ENCODE measurements around the gene SLC25A22. TPM values are rescaled to one million over a fixed set of nuclear protein-coding genes. Genes with fewer than 3 reads are reported as not detected.

Gene SLC25A22
- total RNA-seq, 1 donor from 2014 or later = 16.3 TPM

DNA sequence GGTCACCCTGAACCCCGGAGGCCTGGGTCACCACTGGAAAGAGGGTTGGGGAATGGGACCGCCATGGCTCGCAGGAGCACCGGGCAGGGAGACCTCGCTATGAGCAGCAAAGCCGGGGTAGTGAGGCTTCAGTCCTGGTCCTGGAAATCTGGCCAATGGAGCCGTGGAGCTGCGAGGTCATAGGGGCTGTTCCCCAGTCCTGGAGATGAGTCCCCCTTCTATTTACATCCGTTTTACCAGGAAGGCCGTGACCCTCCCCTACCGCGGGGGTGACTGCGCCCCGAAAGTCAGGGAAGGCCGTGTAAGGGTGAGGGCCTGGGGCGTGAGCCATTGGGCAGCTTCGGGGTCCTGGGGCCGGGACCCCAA lies 6.5 kb upstream of the SLC25A22 start:
- no peak for DNase-seq (ENCODE audit: low read depth)

- DNase-seq (ENCODE audit: low read depth) = no peak
Observed at GRCh38 chr11:803770-804598, 5.9 kb upstream of the SLC25A22 start.

DNA sequence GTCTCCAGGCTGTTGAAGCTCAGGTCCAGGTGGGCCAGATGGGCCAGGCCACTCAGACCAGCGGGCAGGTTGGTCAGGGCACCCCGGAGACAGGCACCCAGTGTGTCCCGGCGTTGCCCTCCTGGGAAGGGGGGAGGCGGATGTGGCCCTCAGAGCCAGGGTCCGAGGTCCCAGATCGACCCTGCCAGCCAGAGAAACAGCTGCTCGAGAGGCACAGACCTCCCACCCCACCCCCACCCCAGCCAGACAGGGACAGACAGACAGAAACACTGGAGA lies 5.3 kb upstream of the SLC25A22 start:
- no peak for DNase-seq (ENCODE audit: low read depth)

DNA sequence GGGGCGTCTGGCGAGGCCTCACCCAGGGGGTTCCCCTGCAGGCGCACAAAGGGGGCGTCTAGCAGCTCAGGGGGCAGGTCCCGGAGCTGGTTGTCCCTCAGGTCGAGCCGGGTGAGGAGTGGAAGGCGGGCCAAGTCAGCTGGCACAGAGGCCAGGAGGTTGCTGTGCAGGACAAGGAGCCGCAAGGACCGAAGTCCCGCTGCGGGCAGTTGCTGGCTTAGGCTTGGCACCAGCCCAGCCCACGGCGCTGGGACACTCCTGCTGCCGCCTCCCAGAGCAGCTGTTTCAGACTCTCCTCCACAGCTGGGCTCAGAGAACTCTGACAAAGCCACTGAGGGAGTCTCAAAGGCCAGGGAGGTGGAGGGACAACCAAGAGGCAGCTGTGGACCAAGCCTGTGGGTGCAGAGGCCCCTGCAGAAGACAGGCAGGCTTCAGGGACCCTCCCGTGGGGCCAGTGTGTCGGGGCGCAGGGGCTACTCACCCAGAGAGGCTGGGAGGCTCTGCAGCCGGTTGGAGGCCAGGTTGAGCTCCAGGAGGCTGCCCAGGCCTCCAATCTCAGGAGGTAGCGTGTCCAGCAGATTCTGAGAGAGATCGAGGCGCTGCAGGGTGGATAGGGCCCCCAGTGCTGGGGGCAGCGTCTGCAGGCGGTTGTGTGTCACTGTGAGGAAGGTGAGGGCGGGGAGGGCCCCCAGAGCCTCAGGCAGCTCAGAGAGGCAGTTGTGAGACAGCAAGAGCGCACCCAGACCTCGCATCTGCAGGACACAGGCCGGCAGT lies 4.8 kb upstream of the SLC25A22 start:
- DNase-seq (ENCODE audit: low read depth) = no peak

GRCh38 chr11:802018-802617 lies 4.0 kb upstream of the SLC25A22 start:
- DNase-seq (ENCODE audit: low read depth) = no peak

DNA sequence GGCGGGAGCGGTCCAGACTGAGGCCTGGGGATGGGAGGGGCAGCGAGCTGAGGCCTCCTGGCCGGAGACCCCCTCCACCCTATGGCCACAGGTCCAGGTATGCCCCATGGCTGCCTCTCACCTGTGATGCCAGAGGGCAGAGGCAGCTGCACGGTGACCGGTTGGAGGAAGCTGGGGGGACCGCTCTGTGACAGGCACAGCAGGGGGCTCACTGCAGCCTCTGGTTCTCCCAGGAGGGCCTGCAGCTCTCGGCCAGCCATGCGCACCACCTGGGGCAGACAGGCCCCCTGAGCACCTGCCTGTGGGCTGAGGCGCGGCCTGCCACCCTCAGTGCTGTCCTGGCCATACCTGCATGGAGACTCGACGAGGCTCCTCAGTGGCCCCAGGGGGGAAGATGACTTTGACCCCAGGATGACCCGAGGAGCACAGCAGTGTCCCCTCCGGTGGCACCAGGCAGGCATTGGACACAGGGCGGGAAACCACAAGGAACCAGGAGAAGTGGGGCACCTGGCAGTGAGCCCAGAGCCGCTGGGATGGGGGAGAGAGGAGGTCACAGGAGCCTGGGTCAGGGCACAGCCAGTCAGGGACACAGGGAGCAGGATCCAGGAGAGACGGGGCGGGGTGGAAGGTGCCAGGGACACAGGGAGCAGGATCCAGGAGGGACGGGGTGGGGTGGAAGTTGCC lies 3.2 kb upstream of the SLC25A22 start:
- no peak for DNase-seq (ENCODE audit: low read depth)

- no peak for DNase-seq (ENCODE audit: low read depth)
Observed at GRCh38 chr11:800473-800872, 2.4 kb upstream of the SLC25A22 start.

DNA sequence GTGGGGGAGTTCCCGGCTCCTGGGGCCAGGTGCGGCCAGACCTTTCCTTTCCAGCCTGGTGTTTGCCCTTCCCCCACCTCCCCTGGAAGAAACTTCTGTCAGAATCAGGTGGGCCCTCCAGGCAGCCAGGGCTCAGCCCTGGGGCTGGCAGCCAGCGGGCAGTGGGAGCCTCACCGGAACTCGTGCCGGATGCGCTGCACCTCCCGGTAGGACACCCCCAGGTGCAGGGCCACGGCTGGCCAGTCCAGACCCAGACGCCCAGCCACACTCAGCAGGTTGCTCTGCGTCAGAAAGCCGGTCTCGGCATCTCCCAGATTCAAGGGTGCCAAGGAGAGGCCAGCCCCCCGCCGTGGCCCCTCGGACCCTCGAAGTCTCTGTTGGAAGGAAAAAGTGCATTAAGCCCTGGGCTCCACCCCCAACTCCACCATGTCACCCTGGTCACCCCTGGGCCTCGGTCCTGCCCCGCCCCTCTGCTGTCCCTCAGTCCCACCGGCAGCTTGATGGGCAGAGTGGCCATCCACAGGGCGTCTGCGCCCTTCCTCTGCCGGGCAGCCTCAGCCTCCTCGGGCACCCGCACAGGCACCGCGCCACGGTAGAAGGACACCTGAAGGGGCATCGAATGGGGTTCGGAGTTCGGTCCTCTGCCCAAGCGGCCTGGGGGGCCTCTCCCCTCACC lies 1.7 kb upstream of the SLC25A22 start:
- no peak for DNase-seq (ENCODE audit: low read depth)

- DNase-seq (ENCODE audit: low read depth) = peak; percentile 42
Observed at GRCh38 chr11:797296-798092, 587 bp downstream of the SLC25A22 start.

GRCh38 chr11:796565-797295 lies 1.4 kb downstream of the SLC25A22 start:
- DNase-seq (ENCODE audit: low read depth) = no peak

DNA sequence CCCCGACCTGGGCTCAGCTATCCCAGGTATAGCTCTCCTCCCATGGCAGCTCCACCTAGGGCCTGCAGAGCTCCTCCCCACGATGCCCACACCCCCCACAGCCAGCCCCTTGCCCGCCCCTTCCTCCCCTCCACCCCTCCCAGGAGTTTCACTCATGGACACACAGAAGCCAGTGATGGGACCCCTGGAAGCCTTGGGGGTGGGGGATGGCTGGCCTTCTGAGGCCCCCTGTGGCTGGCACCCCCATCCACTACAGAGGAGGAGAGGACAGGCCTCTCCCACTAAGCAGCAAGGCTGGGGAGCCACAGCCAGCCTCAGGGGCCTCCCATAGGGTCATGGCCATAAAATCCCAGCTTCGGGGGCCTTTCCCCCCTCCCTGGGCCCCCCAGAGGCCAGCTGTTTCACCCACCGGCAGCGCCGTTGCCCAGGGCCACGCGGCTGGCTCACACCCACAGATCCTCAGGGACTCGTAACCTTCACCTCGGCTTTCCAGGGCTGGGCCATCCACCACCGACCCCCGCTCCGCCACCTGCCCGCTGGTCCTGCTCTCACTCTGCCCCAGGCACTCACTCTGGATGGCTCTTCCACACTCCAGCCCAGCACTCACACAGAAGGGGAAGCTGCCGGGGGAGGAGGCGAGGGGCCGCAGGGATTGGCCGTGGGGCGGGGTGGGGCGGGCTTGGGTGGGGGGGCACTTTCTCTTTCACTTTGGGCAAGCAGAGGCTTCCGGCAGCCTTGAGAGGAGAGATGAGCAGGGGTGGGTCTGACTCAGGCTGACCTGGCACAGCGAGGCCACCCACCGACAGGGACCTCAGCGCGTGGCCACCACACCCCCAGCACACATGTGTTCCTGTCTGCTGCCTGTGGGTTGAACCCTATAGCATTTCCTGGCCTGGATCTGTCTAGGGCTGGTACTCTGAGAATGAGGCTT lies 2.2 kb downstream of the SLC25A22 start:
- peak; percentile 46 for DNase-seq (ENCODE audit: low read depth)

GRCh38 chr11:794766-795633 lies 3.1 kb downstream of the SLC25A22 start:
- DNase-seq (ENCODE audit: low read depth) = no peak

- DNase-seq (ENCODE audit: low read depth) = no peak
Observed at GRCh38 chr11:794013-794765, 3.9 kb downstream of the SLC25A22 start.

- DNase-seq (ENCODE audit: low read depth) = no peak
Observed at GRCh38 chr11:793556-793955, 4.5 kb downstream of the SLC25A22 start.

- DNase-seq (ENCODE audit: low read depth) = no peak
Observed at GRCh38 chr11:792873-793272, 5.2 kb downstream of the SLC25A22 start.

GRCh38 chr11:792535-792821 lies 5.6 kb downstream of the SLC25A22 start:
- no peak for DNase-seq (ENCODE audit: low read depth)

DNA sequence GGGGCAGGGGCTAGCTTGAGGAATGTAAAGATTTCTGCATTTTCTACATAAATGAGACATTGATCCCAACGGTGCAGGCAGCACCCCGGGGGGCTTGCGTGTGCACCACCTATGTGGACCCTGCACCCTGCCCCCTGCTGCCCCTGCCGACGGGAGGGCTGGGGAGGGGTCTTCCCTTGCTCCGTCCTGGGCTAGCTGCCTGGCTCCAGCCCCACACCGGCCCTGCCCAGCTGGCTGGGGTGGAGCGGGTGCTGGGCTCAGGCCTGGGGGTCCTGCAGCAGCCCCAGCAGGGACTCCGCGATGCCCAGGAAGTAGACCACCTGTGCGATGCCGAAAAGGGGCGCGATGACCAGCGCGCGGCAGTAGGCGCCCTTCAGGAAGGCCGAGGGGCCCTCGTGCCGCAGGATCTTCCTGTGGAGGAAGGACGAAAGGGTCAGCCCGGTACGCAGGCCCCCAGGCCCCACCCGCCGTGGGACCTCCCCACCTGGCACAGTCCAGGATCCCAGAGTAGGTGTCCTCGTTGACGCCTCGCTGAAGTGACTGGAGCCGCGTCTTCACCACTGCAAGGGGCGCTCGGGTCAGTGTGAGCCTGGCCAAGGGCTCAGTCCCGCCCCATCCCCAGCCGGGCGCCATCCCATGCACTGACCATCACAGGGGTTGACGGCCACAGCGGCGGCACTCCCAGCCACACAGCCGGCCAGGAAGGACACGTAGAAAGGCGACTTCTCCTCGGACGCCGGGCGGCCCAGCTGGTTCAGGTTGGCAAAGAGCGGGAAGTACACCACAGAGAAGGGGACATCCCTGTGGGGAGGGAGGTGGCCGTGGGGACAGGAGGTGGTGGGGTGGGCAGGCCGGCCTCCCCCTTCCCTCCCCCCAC lies 6.2 kb downstream of the SLC25A22 start:
- no peak for DNase-seq (ENCODE audit: low read depth)
